ENCODE data around the gene TNNT3.
A peak's percentile ranks its signal among the peaks of the same experiment; 100 is the strongest.

Gene TNNT3

DNA sequence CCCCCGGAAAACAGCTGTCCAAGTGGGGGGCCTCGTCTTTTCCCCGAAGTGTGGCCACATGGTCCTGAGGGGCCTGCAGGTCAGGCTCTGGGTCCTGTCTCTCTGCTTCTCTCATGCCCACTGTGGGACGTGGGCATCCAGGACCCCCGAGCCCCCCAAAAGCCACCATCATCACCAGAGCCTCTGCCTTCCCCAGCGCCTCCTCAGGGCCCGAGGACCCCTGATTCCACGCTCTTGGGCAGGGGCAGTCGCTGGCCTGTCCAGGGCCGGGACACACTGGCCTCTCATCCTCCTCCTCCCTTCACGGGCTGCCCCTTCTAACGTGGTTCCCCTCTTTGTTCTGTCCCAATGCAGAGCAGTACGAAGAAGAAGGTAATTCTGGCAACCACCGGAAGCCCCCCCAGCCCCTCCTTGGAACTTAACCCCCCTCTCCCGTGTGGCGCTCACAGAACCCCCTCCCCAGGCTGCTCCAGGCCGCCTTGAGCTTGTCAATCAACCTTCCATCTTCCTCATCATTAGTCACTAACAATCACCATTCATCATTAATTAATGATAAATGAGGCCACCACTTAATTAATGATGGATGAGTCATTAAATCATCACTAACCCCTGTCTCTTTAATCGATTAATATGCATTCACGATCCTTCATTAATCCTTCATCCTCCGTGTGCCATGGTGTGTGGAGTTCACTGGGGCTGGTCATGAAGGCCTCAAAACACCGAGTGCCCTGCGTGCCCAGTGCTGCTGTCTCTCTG is 3.9 kb downstream of the TNNT3 start:
- DNase-seq = no peak

DNA sequence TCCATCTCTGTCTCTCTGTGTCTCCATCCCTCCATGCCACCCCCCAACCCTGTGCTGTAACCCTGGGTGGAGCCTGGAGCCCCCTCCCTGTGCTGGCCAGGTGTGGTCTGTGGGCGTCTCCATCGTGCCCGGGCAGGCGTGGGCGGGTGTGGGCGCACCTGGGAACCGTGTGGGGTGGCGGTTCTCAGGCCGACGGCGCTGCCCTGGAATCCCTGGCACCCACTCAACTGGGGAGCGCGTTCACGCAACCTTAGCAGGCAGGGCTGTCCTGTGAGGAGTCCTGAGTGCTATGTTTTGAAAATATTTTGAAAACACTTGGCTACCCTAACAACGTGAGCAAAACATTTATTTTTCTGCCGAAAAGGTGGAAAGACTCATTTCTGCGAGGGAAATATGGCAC is 4.7 kb downstream of the TNNT3 start:
- no peak for DNase-seq

DNA sequence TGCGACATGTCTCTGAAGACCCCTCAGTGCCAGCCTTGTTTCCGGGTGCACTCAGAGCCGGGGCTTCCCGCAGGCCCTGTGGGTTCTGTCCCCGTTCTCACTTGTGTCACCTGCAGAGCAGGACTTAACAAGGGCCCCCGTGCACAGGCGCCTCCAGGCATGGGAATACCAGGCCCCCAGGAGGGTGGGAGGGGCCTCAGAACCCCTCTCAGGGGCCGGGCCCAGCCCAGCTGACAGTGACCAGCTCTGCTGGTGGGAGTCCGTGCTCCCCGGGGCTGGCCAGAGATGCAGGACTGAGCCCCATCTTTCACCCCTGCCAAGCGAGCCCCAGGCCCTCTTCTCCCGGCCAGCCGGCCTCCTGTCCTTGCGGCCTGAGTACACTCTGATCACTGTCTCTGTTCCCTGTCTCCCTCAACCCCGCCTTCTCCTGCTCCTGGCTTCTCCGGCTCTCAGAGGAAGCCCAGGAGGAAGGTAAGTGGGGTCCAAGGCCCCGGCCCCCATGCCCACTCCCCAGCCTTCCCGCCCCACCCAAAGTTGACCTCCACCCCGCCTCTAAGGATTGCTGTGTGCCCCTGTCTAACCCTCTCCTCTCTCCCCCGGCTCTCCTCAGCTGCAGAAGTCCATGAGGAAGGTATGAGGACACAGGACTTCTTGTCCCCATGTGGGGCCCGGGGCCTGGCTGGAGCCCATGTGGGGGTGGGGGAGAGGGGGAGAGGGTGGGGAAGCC is 5.3 kb downstream of the TNNT3 start:
- DNase-seq = no peak

DNA sequence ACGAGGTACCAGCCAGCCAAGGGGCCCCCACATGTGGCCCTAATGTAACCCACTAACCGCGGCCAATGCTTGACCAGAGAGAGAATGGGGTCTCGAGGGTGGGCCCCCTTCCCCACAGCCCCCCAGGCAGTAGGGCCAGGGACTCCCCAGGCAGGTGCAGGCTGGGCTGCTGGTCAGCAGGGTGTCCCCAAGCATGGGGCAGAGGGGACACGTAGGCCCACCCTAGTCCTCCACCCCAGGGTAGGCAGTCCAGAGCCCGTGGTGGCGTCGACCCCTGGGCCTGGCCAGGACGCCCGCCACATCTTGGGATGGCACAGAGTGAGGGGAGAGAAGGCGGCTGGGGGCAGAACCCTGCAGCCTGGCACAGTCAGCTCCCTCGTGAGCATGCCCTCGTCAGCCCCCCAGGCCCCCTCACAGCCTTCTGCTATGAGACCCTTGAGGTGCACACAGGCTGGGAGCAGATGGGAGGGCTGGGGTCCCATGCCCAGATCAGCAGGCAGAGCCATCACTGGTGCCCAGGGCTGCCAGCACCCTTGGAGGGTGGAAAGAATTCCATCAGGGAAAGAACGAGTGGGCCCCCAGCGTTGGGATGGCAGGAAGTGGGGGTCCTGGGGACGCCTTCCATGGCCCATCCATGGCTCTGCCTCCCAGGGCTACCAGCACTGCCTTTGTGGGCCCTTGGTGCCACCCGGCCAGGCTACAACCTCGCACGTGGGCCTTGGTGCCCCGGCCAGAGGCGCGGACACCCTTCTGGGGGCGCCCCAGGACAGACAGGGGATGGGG is 6.1 kb downstream of the TNNT3 start:
- DNase-seq = no peak

DNA sequence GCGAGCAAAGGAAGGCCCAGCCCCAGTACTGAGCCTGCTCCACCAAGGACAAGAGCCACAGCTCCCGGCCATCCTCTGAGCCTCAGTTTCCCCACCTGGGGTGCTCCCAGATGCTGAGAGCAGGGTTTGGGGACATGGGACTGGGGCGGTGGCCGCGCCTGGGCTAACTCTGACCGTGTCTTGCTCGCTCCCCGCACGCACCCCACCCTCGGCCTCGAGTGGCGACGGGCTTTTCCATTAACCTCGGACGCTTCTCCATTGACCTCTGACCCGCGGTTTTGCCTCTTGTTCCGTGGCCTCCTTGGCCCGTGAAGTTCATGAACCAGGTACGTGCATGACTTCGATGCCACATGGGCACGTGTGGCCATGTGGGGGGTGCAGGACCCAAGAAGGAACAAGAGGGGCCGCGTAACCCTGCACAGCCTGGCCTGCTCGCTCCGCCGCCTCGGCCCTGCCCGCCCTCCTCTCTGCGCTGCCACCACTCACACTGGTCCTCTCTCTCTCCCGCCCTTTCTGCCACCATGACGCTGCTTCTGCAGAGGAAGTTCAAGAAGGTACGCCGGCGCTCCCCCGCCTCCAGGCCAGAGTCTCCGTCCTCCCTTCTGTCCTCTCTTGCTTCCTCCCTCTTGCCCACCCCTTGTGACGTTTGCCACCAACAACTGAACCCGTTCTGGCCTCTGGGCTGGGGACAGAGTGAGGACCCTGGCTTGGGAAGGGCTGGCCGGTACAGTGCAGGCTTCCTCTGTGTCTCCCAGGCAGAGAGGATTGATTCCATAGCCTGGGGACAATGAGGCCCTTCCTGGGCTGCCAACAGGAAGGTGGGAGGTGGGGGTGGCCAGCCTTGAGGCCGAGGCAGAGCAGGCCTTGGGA is 6.9 kb downstream of the TNNT3 start:
- DNase-seq = no peak

DNA sequence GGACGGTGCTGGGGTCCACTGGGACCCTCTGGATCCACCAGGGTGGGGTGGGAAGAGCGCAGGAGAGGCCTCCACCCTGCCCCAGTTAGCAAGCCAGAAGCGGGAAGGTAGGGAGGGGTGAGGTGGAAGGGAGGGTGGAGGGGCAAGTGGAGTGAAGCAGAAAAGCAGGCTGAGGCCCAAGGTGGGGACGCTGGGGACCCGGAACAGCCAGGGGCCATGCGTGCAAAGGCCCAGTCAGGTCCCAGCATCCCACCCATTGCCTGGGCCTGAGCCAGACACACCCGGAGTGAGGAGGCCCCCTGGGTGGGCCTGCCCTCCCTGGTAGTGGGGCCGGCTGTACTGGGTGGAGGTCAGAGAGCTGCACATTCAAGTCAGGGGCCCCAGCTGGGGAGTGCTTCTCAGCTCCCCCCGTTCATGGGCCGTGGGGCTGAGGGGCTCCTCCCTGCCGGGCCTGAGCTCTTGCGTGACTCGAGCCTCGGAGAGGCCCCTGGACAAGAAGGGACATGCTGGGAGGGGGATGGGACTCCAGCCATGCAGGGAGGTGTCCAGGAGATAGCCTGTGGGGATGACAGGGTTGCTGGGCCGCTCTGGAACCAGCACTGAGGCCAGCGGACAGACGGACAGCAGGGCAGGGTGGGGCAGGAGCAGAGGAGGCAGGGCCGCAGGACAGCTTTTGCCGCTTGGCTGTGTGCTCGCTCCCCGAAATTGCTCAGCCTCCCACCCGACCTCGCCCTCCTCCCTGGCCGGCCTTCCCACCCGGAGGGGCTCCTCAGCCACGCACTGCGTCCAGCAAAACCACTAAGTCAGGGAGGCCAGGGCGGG is 7.7 kb downstream of the TNNT3 start:
- peak; percentile 83 for DNase-seq

DNA sequence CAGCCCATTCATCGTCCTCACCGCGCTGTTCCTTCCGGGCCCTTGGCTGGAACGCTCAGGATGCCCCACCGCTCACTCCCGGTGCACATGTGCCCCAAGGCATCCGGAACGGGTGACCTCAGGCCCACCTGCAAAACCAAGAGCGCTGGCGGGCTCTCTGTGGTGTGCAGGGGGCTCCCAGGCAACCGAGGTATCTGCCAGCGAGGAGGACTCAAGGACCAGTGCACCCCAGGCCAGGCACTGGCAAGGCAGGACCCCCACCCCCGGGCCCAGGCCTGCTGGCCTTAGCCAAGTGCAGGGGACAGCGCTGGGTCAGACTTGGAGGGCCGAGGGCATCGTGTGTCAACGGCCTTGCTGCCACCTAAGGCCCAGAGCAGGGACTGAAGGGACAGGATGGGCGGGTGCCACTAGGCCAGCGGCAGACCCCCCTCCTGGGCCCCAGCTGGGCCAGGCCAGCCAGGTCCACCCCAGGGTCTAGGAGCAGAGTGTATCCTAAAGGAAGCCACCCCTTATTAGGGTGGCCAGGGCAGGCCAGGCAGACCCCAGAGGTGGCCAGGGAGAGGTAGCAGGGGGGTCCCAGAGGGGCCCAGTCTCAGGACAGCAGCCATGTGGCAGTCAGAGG is 8.5 kb downstream of the TNNT3 start:
- DNase-seq = no peak

DNA sequence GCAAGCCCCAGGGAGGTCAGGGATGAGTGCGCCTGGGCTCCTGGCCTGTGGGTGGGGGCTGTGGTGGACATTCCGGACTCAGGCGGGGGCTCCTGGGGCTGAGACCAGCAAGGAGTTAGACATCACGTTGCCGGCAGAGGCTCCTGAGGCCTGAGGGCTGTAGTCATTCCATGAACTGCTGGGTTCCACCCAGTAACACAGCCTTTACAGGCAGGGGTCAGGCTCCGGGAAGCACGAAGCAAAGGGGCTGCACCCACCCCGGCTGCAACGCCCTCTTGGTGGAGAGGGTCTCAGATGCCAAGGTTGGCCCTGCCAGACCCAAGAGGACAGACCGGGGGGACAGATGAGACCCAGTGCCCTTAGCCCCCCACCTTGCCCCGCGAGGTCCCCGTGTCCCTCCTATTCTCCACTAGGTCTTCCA is 9.0 kb downstream of the TNNT3 start:
- DNase-seq = no peak

DNA sequence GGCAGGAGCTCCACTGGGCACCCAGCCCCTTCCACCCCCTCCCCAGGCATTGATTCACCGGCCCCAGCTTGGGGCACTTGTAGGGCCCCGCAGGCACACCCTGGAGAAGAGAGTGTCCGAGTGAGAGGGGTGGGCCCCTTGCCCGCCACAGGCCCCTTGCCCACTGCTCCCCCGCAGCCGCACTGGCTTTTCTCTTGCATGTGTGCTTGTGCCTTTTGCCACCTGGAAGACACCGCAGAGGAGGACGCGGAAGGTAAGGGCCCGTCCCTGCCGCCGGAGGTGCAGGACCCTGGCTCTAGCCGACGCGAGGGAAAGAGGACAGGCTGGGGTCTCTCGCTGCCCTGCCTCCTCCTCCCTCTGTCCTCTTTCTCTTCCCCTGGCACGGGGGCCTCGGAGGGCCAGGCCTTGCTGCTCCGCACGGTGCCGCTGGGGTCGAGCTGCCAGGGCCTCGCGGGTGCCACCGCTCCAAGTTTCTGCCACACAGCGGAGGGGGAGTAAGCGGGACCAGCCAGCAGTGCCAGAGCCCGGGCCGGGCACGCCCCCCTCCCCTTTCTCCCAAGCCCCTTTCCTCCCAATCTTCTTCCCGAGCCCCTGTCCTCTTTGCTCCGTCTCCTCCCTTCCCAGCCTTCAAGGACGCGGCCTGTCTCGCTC is 9.5 kb downstream of the TNNT3 start:
- DNase-seq = no peak

DNA sequence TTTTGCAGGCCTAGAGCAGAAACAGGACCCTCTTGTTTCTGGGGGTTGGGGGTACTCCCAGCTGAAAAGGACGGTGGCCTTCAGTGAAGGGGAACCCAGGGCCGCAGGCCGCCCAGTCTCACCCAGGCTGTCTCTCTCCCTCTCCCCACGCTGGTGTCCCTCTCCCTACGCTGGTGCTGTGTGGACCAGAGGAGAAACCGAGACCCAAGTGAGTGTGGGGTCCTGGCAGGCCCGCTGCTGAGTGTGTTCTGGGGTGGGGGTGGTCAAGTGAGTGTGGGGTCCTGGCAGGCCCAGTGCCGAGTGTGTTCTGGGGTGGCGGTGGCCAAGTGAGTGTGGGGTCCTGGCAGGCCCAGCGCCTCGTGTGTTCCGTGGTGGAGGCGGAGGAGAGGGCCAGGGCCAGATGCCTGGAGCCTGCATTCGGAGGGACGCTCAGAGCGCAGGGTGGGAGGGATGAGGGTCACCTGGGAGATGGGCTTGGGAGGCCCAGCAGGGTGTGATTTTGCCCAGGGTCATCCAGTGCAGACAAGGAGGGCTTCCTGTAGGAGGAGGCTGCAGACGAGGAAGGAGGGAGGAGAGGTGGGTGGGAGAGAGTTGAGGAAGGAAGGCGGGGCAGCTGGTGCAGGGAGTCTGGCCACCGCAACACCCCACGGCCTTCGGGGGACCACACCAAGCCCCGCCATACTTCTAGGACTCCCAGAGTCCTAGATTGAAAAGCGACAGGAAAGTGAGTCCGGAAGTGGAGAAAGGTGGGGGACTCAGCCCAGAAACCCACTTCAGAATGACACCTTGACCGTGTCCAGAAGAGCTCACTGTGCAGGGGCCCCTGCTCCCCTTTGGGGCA is 10.3 kb downstream of the TNNT3 start:
- DNase-seq = no peak

DNA sequence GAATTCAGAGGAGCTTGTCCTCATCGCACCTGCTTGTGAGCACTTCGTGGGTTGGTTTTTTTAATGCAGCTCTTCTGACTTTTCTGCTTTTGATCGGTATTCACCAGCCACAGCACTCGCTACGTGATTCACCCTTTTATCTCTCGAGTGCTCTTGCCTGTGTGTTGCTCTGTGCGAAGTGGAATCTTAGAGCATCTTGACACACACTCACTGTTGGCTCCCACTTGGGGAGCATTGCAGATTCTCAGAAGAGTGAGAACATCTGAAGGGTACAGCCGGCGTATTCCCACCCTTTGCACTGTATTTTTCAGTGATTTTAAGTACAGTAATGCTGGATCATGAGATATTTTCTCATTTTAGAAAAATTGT is 10.9 kb downstream of the TNNT3 start:
- DNase-seq = no peak

DNA sequence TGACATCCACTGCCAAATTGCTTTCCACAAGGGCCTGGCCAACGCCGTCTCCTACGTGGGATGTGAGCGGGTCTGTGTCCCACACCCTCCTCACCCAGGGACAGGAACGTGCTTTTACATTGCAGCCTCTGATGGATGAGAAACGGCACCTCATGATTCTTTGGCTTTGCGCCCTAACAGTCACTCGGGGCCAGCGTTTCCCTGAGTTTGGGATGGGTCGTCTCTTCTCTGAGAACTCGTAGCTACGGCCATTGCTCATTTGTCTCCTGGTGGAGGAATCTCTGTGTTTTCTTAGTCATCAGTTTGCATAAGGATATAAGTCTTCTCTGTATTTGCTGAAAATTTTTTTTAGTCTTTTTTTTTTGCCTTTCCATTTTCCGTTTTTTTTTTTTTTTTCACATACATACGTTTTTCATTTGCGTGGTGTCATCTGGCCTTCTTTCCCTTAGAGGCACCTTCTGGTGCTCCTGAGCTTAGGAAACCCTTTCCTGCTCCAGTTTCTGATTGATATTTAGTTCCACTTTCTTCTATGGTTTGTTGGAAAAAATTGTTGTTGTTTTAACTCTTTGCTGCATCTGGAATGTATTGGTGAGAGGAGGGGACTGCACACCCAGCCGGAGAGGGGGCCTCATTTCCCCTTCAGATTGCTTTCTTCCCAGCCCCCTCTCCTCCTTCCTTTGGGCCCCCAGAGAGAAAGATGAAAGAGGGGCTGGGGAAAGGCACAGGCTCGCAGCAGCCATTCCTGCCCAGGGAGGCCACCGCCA is 12.0 kb downstream of the TNNT3 start:
- DNase-seq = peak; percentile 85

DNA sequence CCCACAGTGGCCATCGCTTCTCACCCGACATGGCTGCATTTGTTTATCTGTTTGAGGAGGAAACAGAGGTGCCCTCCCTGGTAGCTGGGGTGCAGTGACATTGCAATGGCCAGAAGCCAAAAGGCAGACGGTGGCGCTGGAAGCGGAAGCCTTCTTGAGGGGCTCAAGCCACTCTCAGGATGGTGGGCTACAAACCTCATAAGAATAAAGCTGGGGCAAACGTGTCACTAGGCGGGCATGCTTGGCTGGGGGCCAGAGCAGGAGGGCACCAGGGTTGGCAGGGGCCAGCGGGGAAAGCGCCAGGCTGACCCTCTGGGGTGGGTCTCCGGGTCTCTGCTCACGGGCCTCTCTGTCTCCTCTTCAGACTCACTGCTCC is 12.6 kb downstream of the TNNT3 start:
- DNase-seq = no peak

DNA sequence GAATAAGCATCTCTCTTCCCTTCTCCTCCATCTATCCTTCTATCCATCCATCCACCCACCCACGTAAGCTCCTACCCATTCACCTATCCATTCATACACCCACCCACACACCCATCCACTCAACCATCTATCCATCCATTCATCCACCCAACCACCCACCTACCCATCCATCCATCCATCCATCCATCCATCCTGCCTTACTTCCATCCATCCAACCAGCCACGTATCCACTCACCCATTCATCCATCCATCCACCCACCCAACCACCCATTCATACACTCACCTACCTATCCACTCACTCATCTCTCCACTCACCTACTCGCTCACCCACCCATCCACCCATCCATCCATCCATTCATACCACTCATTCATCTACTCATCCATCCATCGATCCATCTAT is 13.2 kb downstream of the TNNT3 start:
- DNase-seq = no peak

DNA sequence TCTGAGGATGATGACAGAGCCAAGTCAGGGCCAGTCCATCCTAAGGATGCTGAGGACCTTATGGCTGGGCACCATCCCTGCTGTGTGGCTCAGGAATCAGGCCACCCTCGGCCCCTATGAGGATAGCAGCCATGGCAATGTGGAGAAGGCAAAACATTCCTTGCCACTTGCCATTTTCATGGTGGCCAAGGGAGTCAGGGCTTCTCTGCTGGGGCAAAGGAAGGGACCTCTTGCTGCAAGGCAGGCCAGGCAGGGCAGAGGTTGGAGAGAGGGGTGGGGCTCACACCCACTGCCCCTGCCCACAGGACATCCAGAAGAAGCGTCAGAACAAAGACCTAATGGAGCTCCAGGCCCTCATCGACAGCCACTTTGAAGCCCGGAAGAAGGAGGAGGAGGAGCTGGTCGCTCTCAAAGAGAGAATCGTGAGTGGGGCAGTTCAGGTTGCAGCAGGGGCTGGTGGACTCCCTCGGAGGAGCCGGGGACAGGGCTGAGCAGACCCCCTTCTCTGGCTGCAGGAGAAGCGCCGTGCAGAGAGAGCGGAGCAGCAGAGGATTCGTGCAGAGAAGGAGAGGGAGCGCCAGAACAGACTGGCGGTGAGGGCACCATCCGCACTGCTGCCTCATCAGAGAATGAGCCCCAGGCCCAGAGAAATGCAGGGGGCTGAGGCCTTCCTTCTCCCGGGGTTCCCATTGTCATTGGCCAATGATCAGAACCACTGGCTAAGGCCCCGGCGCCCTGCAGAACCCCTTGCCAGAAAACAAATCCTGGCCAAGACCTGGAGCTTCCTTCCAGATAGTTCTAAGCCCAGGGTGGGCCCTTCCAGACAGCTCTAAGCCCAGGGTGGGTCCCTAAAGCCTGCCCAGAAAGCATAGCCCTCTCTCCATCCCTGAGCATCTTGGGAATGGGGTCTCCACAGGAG is 14.2 kb downstream of the TNNT3 start:
- DNase-seq = no peak

DNA sequence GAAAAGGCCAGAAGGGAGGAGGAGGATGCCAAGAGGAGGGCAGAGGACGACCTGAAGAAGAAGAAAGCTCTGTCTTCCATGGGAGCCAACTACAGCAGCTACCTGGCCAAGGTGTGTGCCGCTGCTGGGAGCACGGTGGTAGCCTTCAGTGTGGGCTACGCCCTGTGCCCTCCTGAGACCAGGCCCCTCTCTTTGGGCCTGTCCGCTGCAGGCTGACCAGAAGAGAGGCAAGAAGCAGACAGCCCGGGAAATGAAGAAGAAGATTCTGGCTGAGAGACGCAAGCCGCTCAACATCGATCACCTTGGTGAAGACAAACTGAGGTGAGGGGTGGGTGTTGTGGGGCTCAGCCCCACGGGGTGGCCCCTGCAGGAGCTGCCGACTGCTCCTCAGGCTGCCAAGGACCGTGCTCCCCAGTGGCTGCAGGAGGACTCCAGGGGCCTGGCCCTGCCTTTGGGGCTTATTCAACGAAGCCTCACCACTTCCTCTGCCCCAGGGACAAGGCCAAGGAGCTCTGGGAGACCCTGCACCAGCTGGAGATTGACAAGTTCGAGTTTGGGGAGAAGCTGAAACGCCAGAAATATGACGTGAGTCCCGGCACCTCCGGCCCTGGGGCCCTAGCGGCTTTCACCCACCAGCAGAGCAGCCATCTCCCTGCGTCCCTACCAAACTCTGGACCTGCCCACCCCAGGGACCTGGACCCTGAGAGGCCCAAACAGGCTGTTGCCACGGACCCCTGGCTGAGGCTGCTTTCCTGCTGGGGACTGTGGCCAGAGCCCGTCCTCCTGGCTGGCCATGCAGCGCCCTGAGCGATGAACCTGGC is 15.0 kb downstream of the TNNT3 start:
- DNase-seq = no peak
